A549 (cell line): ENCODE data around the gene SUGCT. TPM values are rescaled to one million over a fixed set of nuclear protein-coding genes. Genes with fewer than 3 reads are reported as not detected.

Experiments
- ATAC-seq, 2 experiments: fragments of 200-7000 bp in 1 of 2; fragments of >200 bp in 1 of 2; cut with Nextera tagmentation in 1 of 2; cut with Tn5 transposase in 1 of 2; 3 replicates each; pipeline versions ENCODE4 v1.8.0 to v1.9.1; 2018 to 2020; ENCODE audit warnings: mild to moderate bottlenecking in 1 of 2, moderate library complexity in 1 of 2
- CTCF ChIA-PET: fragments of 300-600 bp; sonication (Branson Sonifier 250); formaldehyde crosslinking; extraction: SDS; loops from one replicate; lab custom pipeline; 2021; ENCODE audit warnings: antibody characterized with exemption, inconsistent platforms; lab: Yijun Ruan, JAX
- POLR2A ChIA-PET: fragments of 350-600 bp; formaldehyde crosslinking; extraction: SDS; loops from one replicate; lab custom pipeline; 2021; ENCODE audit warnings: antibody characterized with exemption, inconsistent platforms; lab: Yijun Ruan, JAX
- DNase-seq, 2 experiments: peaks; one replicate each; pipeline versions ENCODE4 v3.0.0 to v3.0.0-alpha.2; 2011 to 2016; ENCODE audit warnings: low read depth in 1 of 2, low spot score in 1 of 2
- FAIRE-seq: peaks from 2 replicates; lab custom pipeline; 2011; peaks lifted over from hg19 to GRCh38; lab: Jason Lieb, UNC
- H3K27ac ChIP-seq, 2 experiments: fragments of >200 bp; sonication (Bioruptor Twin); formaldehyde crosslinking; 3 replicates each; pipeline ENCODE4 v1.5.1; 2016 to 2017
- H3K4me1 ChIP-seq: fragments of >200 bp; sonication (Bioruptor Twin); formaldehyde crosslinking; 3 replicates; pipeline ENCODE4 v1.6.1; 2016
- H3K4me2 ChIP-seq: fragments of >200 bp; sonication (Bioruptor Twin); formaldehyde crosslinking; 3 replicates; pipeline ENCODE4 v1.6.1; 2016
- H3K4me3 ChIP-seq: fragments of >200 bp; sonication (Bioruptor Twin); formaldehyde crosslinking; 3 replicates; pipeline ENCODE4 v1.5.1; 2016
- H3K9me3 ChIP-seq: fragments of >200 bp; sonication (Bioruptor Twin); formaldehyde crosslinking; 3 replicates; pipeline ENCODE4 v1.6.1; 2016
- BHLHE40 ChIP-seq: IDR thresholded peaks from 2 replicates; pipeline ENCODE4 v1.6.1; 2012; ENCODE audit warnings: low read depth, low read length, inconsistent platforms
- CBX2 ChIP-seq: fragments of 200-600 bp; sonication (generic); IDR thresholded peaks from 2 replicates; pipeline ENCODE4 v1.6.1; 2016; ENCODE audit warnings: low read depth, mild to moderate bottlenecking, borderline replicate concordance
- CBX8 ChIP-seq: fragments of 200-600 bp; sonication (generic); IDR thresholded peaks from 2 replicates; pipeline ENCODE4 v1.6.1; 2016
- CEBPB ChIP-seq, 2 experiments: fragments of >200 bp in 1 of 2; sonication (Bioruptor Twin) in 1 of 2; formaldehyde crosslinking in 1 of 2; IDR thresholded peaks; 2 replicates each; pipeline ENCODE4 v1.6.1; 2012 to 2016
- CHD2 ChIP-seq: fragments of 150-350 bp; IDR thresholded peaks from 2 replicates; pipeline ENCODE4 v1.6.1; 2014; ENCODE audit warnings: low read length; ENCODE audit not compliant: partially characterized antibody
- CHD4 ChIP-seq: fragments of 200-600 bp; sonication (generic); IDR thresholded peaks from 2 replicates; pipeline ENCODE4 v1.6.1; 2016; ENCODE audit warnings: antibody characterized with exemption, mild to moderate bottlenecking, borderline replicate concordance
- EHF ChIP-seq: fragments of 250-450 bp; sonication (Bioruptor Pico); IDR thresholded peaks from 2 replicates; pipeline ENCODE4 v1.5.0; 2020; ENCODE audit warnings: mild to moderate bottlenecking
- EHMT2 ChIP-seq: fragments of 200-600 bp; sonication (generic); IDR thresholded peaks from 2 replicates; pipeline ENCODE4 v1.6.1; 2016; ENCODE audit warnings: antibody characterized with exemption, low read depth, mild to moderate bottlenecking, moderate library complexity
- ESRRA ChIP-seq: fragments of 150-350 bp; IDR thresholded peaks from 2 replicates; pipeline ENCODE4 v1.6.1; 2014; ENCODE audit warnings: mild to moderate bottlenecking, low read length, borderline replicate concordance
- FOSL2 ChIP-seq, 2 experiments: fragments of 450-650 bp in 1 of 2; fragments of >200 bp in 1 of 2; sonication (Bioruptor Twin) in 1 of 2; formaldehyde crosslinking; IDR thresholded peaks; 2 replicates each; pipeline versions ENCODE4 v1.5.0 to v1.6.1; 2016 to 2020; ENCODE audit warnings: mild to moderate bottlenecking in 1 of 2, moderate library complexity in 1 of 2
- HMGXB4 ChIP-seq: fragments of 250-450 bp; sonication (Bioruptor Pico); IDR thresholded peaks from 2 replicates; pipeline ENCODE4 v1.5.0; 2021; ENCODE audit warnings: mild to moderate bottlenecking, moderate library complexity, borderline replicate concordance
- JUN ChIP-seq, 2 experiments: fragments of >200 bp; sonication (Bioruptor Twin); formaldehyde crosslinking; IDR thresholded peaks; 2 replicates in 1 of 2; 3 replicates in 1 of 2; pipeline ENCODE4 v1.6.1; 2016 to 2017
- MAZ ChIP-seq: fragments of 150-350 bp; IDR thresholded peaks from 2 replicates; pipeline ENCODE4 v1.6.1; 2014; ENCODE audit warnings: antibody characterized with exemption, low read depth, low read length, borderline replicate concordance
- RAD21 ChIP-seq, 2 experiments: fragments of >200 bp in 1 of 2; sonication (Bioruptor Twin) in 1 of 2; formaldehyde crosslinking in 1 of 2; IDR thresholded peaks in 1 of 2; conservative IDR thresholded peaks in 1 of 2; 2 replicates in 1 of 2; 3 replicates in 1 of 2; pipeline ENCODE4 v1.6.1; 2012 to 2018; ENCODE audit warnings: inconsistent platforms in 1 of 2
- RARB ChIP-seq: fragments of 250-450 bp; sonication (Bioruptor Pico); IDR thresholded peaks from 2 replicates; pipeline ENCODE4 v1.8.0; 2021; ENCODE audit warnings: mild to moderate bottlenecking, moderate library complexity
- RCOR1 ChIP-seq: fragments of 150-350 bp; IDR thresholded peaks from 2 replicates; pipeline ENCODE4 v1.6.1; 2014; ENCODE audit warnings: antibody characterized with exemption, low read length, low read depth
- RFX5 ChIP-seq: fragments of 450-650 bp; IDR thresholded peaks from 2 replicates; pipeline ENCODE4 v1.7.1; 2014; ENCODE audit warnings: antibody characterized with exemption, mild to moderate bottlenecking, moderate library complexity
- TP53 ChIP-seq: fragments of 250-450 bp; sonication (Bioruptor Pico); IDR thresholded peaks from 2 replicates; pipeline ENCODE4 v1.5.0; 2021; ENCODE audit warnings: mild to moderate bottlenecking, moderate library complexity
- ZFP36 ChIP-seq: fragments of 450-650 bp; IDR thresholded peaks from 2 replicates; pipeline ENCODE4 v1.6.1; 2014; ENCODE audit warnings: borderline replicate concordance; ENCODE audit not compliant: partially characterized antibody
- ZNF302 ChIP-seq: fragments of 250-450 bp; sonication (Bioruptor Pico); IDR thresholded peaks from 2 replicates; pipeline ENCODE4 v1.9.0; 2021; ENCODE audit warnings: inconsistent platforms, mild to moderate bottlenecking, moderate library complexity
- ZSCAN20 ChIP-seq: fragments of 250-450 bp; sonication (Bioruptor Pico); IDR thresholded peaks from 2 replicates; pipeline ENCODE4 v1.8.0; 2022; ENCODE audit warnings: mild to moderate bottlenecking, moderate library complexity
- WGBS: methylation state at CpG from one replicate; pipeline ENCODE4 v1.1.6; 2017; ENCODE audit errors: missing lambda C conversion rate; 5-methylcytosine and 5-hydroxymethylcytosine counted together
- polyA plus RNA-seq, 4 experiments: library from polyadenylated mRNA; depleted of rRNA in 3 of 4; stranded (reverse); fragments of >200 nt; fragmentation: RNase III in 1 of 4; extraction: RNeasy Plus Mini Kit Qiagen cat#74134 plus additional on column Dnase treatment in 1 of 4; gene quantifications; 2 replicates in 3 of 4; 3 replicates in 1 of 4; pipeline ENCODE4 v1.2.3, GENCODE V29; 2011 to 2017
- TF ChIP-seq, protein P1 (sequence below): IDR thresholded peaks from 2 replicates; pipeline ENCODE4 v1.6.1; 2012

Gene SUGCT
- polyA plus RNA-seq, 2 of the 4 experiments (the other 2 are of a cell fraction): 1.4 to 1.6 TPM

DNA sequence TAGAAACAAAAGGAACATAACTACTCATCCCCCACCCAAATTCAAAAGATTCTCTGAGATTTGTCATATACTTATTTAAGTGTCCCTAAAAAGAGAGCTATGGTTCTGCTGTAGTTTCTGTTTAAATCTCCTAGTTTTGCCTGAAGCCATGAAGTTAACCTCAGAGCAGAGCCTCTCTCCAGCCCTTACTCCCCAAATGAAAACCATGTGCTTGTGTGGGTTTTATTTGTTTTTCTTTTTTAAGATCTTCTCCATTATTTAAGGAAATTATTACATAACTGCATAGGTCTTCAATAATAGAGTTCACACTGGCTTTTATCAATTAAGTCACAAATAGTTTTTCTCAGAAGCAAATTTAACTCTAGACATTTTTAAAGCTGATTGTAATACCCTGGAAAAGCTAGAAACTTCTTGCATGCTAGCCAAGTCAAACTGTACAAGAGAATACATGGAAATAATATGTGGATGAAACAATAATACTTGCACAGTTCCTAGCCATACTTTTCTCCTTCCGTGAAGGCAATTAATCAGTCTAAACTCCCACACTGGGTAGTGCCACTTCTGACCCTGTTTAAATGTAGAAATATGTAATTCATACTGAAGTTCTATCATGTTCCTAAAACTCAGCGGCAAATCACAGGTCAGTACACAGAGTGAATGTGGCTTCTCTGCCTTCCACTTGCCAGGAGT lies 579.7 kb downstream of the SUGCT start (continued):
- TF ChIP-seq HMGXB4 (CRISPR knock-in tag) (no peak), EHF (CRISPR knock-in tag) (no peak), JUN (IDR thresholded peaks at IDR 0.05) (no peak), RAD21 (conservative IDR thresholded peaks at IDR 0.05 in 1 of 2, IDR thresholded peaks at IDR 0.05 in 1 of 2) (no peak)
- TF ChIP-seq, all 56 proteins: peak for 0

GRCh38 chr7:40715053-40715430 lies 580.2 kb downstream of the SUGCT start:
- TF ChIP-seq FOSL2 (IDR thresholded peaks at IDR 0.05) (no peak), FOSL2 (CRISPR knock-in tag; IDR thresholded peaks at IDR 0.05) (no peak), CBX8 (no peak), CBX2 (no peak), CHD4 (no peak), RFX5 (no peak), CHD2 (no peak), EHMT2 (no peak), ZNF302 (CRISPR knock-in tag) (no peak), ZSCAN20 (no peak)
- no peak overlapping the region for H3K27ac ChIP-seq
- 33% methylated on average over 3 of the region's 3 CpGs for WGBS
- DNase-seq (no peak), ATAC-seq (no peak), FAIRE-seq (no peak)
- H3K4me2 ChIP-seq: no peak overlapping the region
- ChIA-PET CTCF (interaction anchor here (0.5 to 1.0 kb wide), 3 partner anchors 14 to 279 kb away, joined by 3 read pairs; no protein-coding TSS in a partner anchor), POLR2A (no interaction called here)
- H3K4me3 ChIP-seq: no peak overlapping the region
- no peaks in the 10 kb centered on the region for H3K9me3 ChIP-seq
- peaks cover 9% of the 10 kb centered on the region; the same call in 1 of the 3 replicates for H3K4me1 ChIP-seq

- no peaks in the 10 kb centered on the region for H3K9me3 ChIP-seq
- ChIA-PET POLR2A (no interaction called here), CTCF (no interaction called here)
- no peak overlapping the region for H3K4me2 ChIP-seq
- peaks cover 9% of the 10 kb centered on the region; the same call in 1 of the 3 replicates for H3K4me1 ChIP-seq
- TF ChIP-seq ESRRA (no peak), RARB (CRISPR knock-in tag) (no peak), RCOR1 (no peak), BHLHE40 (no peak), CBX2 (no peak), ZFP36 (no peak), MAZ (no peak)
- no peak for FAIRE-seq
- no peak overlapping the region for H3K4me3 ChIP-seq
- H3K27ac ChIP-seq: no peak overlapping the region
- DNase-seq: no peak
- ATAC-seq: no peak
These were observed 581.2 kb downstream of the SUGCT start for GRCh38 chr7:40716052-40716451.

DNA sequence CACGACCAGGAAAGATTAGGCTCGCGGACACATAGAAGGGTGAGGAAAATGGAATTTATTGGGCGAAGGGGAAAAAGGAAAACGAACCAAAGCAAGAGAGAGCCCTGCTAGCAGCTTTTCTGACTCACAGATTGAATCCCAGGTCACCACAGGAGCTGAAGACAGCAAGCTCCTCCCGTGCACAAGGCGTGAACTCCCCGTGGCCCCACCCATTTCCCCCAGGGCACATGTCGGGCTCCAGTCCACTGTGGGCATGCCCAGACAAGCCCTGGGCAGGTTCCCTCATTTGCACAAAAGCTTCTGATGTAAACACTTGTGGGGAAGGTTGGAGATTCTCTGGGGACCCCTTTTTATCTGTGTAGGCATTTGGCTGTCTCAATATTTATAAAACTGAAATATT lies 582.4 kb downstream of the SUGCT start:
- 14% methylated on average over 9 of the region's 9 CpGs for WGBS
- Histone ChIP-seq H3K4me3 (no peak overlapping the region), H3K4me2 (peak overlapping the region; percentile 65), H3K9me3 (no peaks in the 10 kb centered on the region), H3K4me1 (peaks cover 9% of the 10 kb centered on the region; the same call in 1 of the 3 replicates), H3K27ac (peak overlapping the region; percentile 66 to 75)
- no peak for FAIRE-seq
- POLR2A ChIA-PET: no interaction called here
- DNase-seq: peak; percentile 12 to 85
- CTCF ChIA-PET: interaction anchor here (0.7 kb wide), 1 partner anchor 172 kb away, joined by 3 read pairs; no protein-coding TSS in a partner anchor
- TF ChIP-seq TP53 (CRISPR knock-in tag) (peak; percentile 99), CEBPB (IDR thresholded peaks at IDR 0.05) (no peak)
- TF ChIP-seq, protein P1, sequence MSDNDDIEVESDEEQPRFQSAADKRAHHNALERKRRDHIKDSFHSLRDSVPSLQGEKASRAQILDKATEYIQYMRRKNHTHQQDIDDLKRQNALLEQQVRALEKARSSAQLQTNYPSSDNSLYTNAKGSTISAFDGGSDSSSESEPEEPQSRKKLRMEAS: peak; percentile 53
- ATAC-seq: peak; percentile 82 to 96; a peak in 5 of 6 replicates
